Neuronal stem cell (in vitro differentiated cells): ENCODE measurements around the gene KCNN4.
A peak's percentile ranks its signal among the peaks of the same experiment; 100 is the strongest.

Experiments
- DNase-seq: peaks from one replicate; pipeline ENCODE4 v3.0.0-alpha.2; 2013; ENCODE audit warnings: low spot score
- H2AFZ ChIP-seq: one replicate; pipeline ENCODE4 v1.6.1; 2013; ENCODE audit warnings: mild to moderate bottlenecking, low read length, inconsistent platforms
- H2AK5ac ChIP-seq: 2 replicates; pipeline ENCODE4 v1.6.1; 2013; ENCODE audit warnings: low read depth, mild to moderate bottlenecking, inconsistent platforms, low read length, moderate library complexity, mixed read lengths
- H2BK120ac ChIP-seq: 2 replicates; pipeline ENCODE4 v1.6.1; 2013; ENCODE audit warnings: low read depth, mild to moderate bottlenecking, inconsistent platforms, low read length, moderate library complexity, mixed read lengths
- H2BK12ac ChIP-seq: one replicate; pipeline ENCODE4 v1.6.1; 2013; ENCODE audit warnings: low read length, inconsistent platforms
- H2BK15ac ChIP-seq: 2 replicates; pipeline ENCODE4 v1.6.1; 2013; ENCODE audit warnings: mild to moderate bottlenecking, low read length, inconsistent platforms, mixed read lengths
- H2BK5ac ChIP-seq: one replicate; pipeline ENCODE4 v1.6.1; 2013; ENCODE audit warnings: inconsistent platforms, mild to moderate bottlenecking, low read length, moderate library complexity
- H3K14ac ChIP-seq: one replicate; pipeline ENCODE4 v1.6.1; 2013; ENCODE audit warnings: low read length, inconsistent platforms
- H3K18ac ChIP-seq: 2 replicates; pipeline ENCODE4 v1.6.1; 2013; ENCODE audit warnings: low read length, inconsistent platforms
- H3K23ac ChIP-seq: 2 replicates; pipeline ENCODE4 v1.6.1; 2013; ENCODE audit warnings: low read depth, mild to moderate bottlenecking, mixed read lengths, low read length, inconsistent platforms; ENCODE audit not compliant: poor library complexity
- H3K27ac ChIP-seq: replicated peaks from 3 replicates; pipeline ENCODE4 v1.5.1; 2013; ENCODE audit warnings: low read length, inconsistent platforms
- H3K27me3 ChIP-seq, 3 experiments: 2 replicates each; pipeline ENCODE4 v1.6.1; 2013; ENCODE audit warnings: low read length in 3 of 3, mild to moderate bottlenecking in 2 of 3, inconsistent platforms in 1 of 3, low read depth in 1 of 3, mixed read lengths in 1 of 3, moderate library complexity in 1 of 3; ENCODE audit not compliant: control insufficient read depth in 3 of 3, insufficient read depth in 3 of 3
- H3K36me3 ChIP-seq, 2 donors: replicated peaks in 1 of 2; 2 replicates each; pipeline ENCODE4 v1.6.1; 2013; ENCODE audit warnings: low read length in 2 of 2; ENCODE audit not compliant: control insufficient read depth in 2 of 2, insufficient read depth in 2 of 2
- H3K4ac ChIP-seq: 2 replicates; pipeline ENCODE4 v1.6.1; 2013; ENCODE audit warnings: inconsistent platforms, mild to moderate bottlenecking, low read length, moderate library complexity
- H3K4me1 ChIP-seq, 2 donors: 1 replicate in 1 of 2; 2 replicates in 1 of 2; pipeline ENCODE4 v1.6.1; 2013; ENCODE audit warnings: low read length in 2 of 2, low read depth in 1 of 2; ENCODE audit not compliant: control insufficient read depth in 2 of 2, insufficient read depth in 1 of 2
- H3K4me2 ChIP-seq: one replicate; pipeline ENCODE4 v1.6.1; 2013; ENCODE audit warnings: mild to moderate bottlenecking, low read length, inconsistent platforms; ENCODE audit not compliant: insufficient read depth, poor library complexity, severe bottlenecking
- H3K4me3 ChIP-seq, 2 donors: 2 replicates each; pipeline ENCODE4 v1.5.1; 2013; ENCODE audit warnings: low read length in 2 of 2, mild to moderate bottlenecking in 2 of 2, inconsistent platforms in 1 of 2, moderate library complexity in 1 of 2
- H3K79me1 ChIP-seq: one replicate; pipeline ENCODE4 v1.6.1; 2013; ENCODE audit warnings: low read depth, mild to moderate bottlenecking, inconsistent platforms, low read length, moderate library complexity
- H3K9ac ChIP-seq: one replicate; pipeline ENCODE4 v1.6.1; 2013; ENCODE audit warnings: mild to moderate bottlenecking, low read depth, low read length, inconsistent platforms; ENCODE audit not compliant: poor library complexity
- H3K9me3 ChIP-seq, 2 donors: replicated peaks in 1 of 2; 2 replicates each; pipeline versions ENCODE3 to v1.6.1; 2013; ENCODE audit warnings: low read length in 2 of 2, mild to moderate bottlenecking in 2 of 2, inconsistent platforms in 1 of 2, low read depth in 1 of 2, mixed read lengths in 1 of 2, moderate library complexity in 1 of 2; ENCODE audit not compliant: control insufficient read depth in 2 of 2, insufficient read depth in 1 of 2
- H4K8ac ChIP-seq: one replicate; pipeline ENCODE4 v1.6.1; 2013; ENCODE audit warnings: low read depth, mild to moderate bottlenecking, inconsistent platforms, low read length, moderate library complexity
- H4K91ac ChIP-seq: one replicate; pipeline ENCODE4 v1.6.1; 2013; ENCODE audit warnings: low read length, low read depth, mild to moderate bottlenecking, inconsistent platforms; ENCODE audit not compliant: poor library complexity
- WGBS, 2 donors: extraction: QIAGEN DNeasy Blood & Tissue Kit; methylation state at CpG; one replicate each; pipeline ENCODE4 v1.1.7; 2013; ENCODE audit warnings: missing lambda C conversion rate in 2 of 2, mixed read lengths in 1 of 2; ENCODE audit not compliant: insufficient read length in 2 of 2, insufficient replicate concordance in 1 of 2; ENCODE audit errors: extremely low coverage in 2 of 2; 5-methylcytosine and 5-hydroxymethylcytosine counted together

Gene KCNN4

DNA sequence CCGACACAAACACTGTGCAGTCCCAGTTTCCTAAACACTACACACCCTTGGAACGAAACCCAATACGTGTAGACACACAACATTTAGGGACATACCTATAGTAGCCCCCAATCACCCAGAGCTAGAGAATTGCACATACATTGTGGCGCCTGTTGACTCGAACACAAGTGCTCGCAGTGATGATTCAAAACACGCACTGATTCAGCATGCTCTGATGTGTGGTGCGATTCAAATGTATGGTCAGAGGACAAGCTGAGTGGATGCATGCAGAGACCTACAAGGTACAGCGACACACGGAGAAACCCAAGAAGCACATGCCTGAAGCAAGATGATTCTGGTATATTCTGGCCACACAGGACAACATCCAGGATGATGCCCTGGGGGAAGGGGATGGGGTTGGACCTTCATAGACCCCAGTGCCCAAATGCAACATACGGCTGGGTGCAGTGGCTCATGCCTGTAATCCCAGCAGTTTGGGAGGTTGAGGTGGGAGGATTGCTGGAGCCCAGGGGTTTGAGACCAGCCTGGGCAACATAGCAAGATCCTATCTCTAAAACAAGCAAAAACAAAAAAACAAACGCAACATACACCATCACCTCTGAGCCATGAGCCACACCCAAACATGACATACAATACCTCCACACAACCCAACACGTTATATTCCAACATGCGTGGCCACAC, 997 bp upstream of the KCNN4 start:
- H3K4me2 ChIP-seq: no peak overlapping the region
- H3K4me3 ChIP-seq: no peak overlapping the region
- no peak overlapping the region for H3K23ac ChIP-seq
- H3K4ac ChIP-seq: no peak overlapping the region
- H3K4me1 ChIP-seq: peaks cover 3 to 13% of the 10 kb centered on the region in 2 donors
- peaks cover 1% of the 10 kb centered on the region for H3K79me1 ChIP-seq
- H2BK12ac ChIP-seq: no peak overlapping the region
- no peak overlapping the region for H2AFZ ChIP-seq
- no peaks in the 10 kb centered on the region for H3K27me3 ChIP-seq
- H2AK5ac ChIP-seq: no peak overlapping the region
- H3K9ac ChIP-seq: no peak overlapping the region
- H3K18ac ChIP-seq: no peak overlapping the region
- no peak overlapping the region for H3K27ac ChIP-seq
- H2BK120ac ChIP-seq: no peak overlapping the region
- no peaks in the 10 kb centered on the region for H3K36me3 ChIP-seq
- H4K91ac ChIP-seq: no peak overlapping the region
- H2BK15ac ChIP-seq: no peak overlapping the region
- no CpG with 5 or more reads among the region's 14 CpGs for WGBS, 2 donors
- H3K14ac ChIP-seq: no peak overlapping the region
- no peak for DNase-seq
- H2BK5ac ChIP-seq: no peak overlapping the region
- no peaks in the 10 kb centered on the region for H3K9me3 ChIP-seq
- H4K8ac ChIP-seq: no peak overlapping the region

- no peak overlapping the region for H2BK12ac ChIP-seq
- peaks cover 1% of the 10 kb centered on the region for H3K79me1 ChIP-seq
- no peak overlapping the region for H3K9ac ChIP-seq
- no CpG with 5 or more reads among the region's 3 CpGs for WGBS, 2 donors
- H4K91ac ChIP-seq: no peak overlapping the region
- no peak overlapping the region for H2BK5ac ChIP-seq
- H3K4ac ChIP-seq: no peak overlapping the region
- H3K18ac ChIP-seq: peak overlapping the region; percentile 19
- no peak overlapping the region for H4K8ac ChIP-seq
- no peak overlapping the region for H2BK15ac ChIP-seq
- H2AFZ ChIP-seq: no peak overlapping the region
- H2AK5ac ChIP-seq: peak overlapping the region; percentile 72
- H3K4me2 ChIP-seq: no peak overlapping the region
- peaks cover 0 to 16% (median 12%) of the 10 kb centered on the region in 3 experiments for H3K27me3 ChIP-seq
- peaks cover 3 to 11% of the 10 kb centered on the region in 2 donors for H3K4me1 ChIP-seq
- H3K23ac ChIP-seq: no peak overlapping the region
- H2BK120ac ChIP-seq: no peak overlapping the region
- H3K36me3 ChIP-seq: no peaks in the 10 kb centered on the region
- no peak for DNase-seq
- no peak overlapping the region for H3K27ac ChIP-seq
- H3K4me3 ChIP-seq: no peak overlapping the region
- no peaks in the 10 kb centered on the region for H3K9me3 ChIP-seq
- no peak overlapping the region for H3K14ac ChIP-seq
Observed at GRCh38 chr19:43779820-43780219, 953 bp downstream of the KCNN4 start.

- H3K36me3 ChIP-seq: no peaks in the 10 kb centered on the region
- H3K27me3 ChIP-seq: peaks cover under 1 to 22% (median 17%) of the 10 kb centered on the region in 3 experiments
- peak overlapping the region; percentile 3 for H3K14ac ChIP-seq
- no peak overlapping the region for H4K8ac ChIP-seq
- no peak for DNase-seq
- no peak overlapping the region for H3K9ac ChIP-seq
- no peak overlapping the region for H4K91ac ChIP-seq
- no peaks in the 10 kb centered on the region for H3K9me3 ChIP-seq
- H2BK12ac ChIP-seq: peak overlapping the region; percentile 16
- H2BK120ac ChIP-seq: peak overlapping the region; percentile 36
- no CpG with 5 or more reads among the region's 16 CpGs for WGBS, 2 donors
- no peak overlapping the region for H2BK5ac ChIP-seq
- H3K23ac ChIP-seq: peak overlapping the region; percentile 43
- peak overlapping the region; percentile 19 for H3K18ac ChIP-seq
- no peak overlapping the region for H3K4ac ChIP-seq
- peaks cover 6 to 12% of the 10 kb centered on the region in 2 donors for H3K4me1 ChIP-seq
- no peak overlapping the region for H2BK15ac ChIP-seq
- peaks cover 1% of the 10 kb centered on the region for H3K79me1 ChIP-seq
- no peak overlapping the region for H3K4me3 ChIP-seq
- H2AFZ ChIP-seq: no peak overlapping the region
- no peak overlapping the region for H3K27ac ChIP-seq
- H2AK5ac ChIP-seq: peak overlapping the region; percentile 81
- no peak overlapping the region for H3K4me2 ChIP-seq
Observed at GRCh38 chr19:43779147-43779819, 1.5 kb downstream of the KCNN4 start.

DNA sequence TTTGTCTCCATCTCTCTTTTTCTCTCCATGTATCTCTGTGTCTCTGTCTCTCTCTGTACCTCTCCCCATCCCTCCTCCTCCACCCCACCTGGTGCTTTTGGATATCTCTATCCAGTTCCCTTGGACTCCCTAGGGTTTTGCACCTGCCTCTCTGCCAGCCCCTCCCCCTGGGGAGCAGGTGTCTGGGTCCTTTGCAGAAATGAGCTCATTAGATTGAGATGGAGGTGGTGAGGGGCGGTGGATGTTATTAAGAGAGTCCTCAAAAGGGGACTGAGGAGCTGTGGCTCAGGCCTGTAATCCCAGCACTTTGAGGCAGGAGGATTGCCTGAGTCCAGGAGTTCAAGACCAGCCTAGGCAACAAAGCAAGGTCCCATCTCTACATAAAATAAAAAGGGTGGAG, 2.1 kb downstream of the KCNN4 start:
- no peak overlapping the region for H3K4me2 ChIP-seq
- H3K27me3 ChIP-seq: peaks cover 3 to 28% (median 23%) of the 10 kb centered on the region in 3 experiments
- no peak overlapping the region for H3K4ac ChIP-seq
- no peak overlapping the region for H3K4me3 ChIP-seq
- no peak overlapping the region for H4K8ac ChIP-seq
- no peaks in the 10 kb centered on the region for H3K36me3 ChIP-seq
- no peak overlapping the region for H3K23ac ChIP-seq
- no peak overlapping the region for H3K9ac ChIP-seq
- no peak overlapping the region for H2BK5ac ChIP-seq
- H3K79me1 ChIP-seq: peaks cover 1% of the 10 kb centered on the region
- H2AK5ac ChIP-seq: no peak overlapping the region
- peaks cover 0 to 1% of the 10 kb centered on the region in 2 donors for H3K9me3 ChIP-seq
- H3K4me1 ChIP-seq: peaks cover 12 to 15% of the 10 kb centered on the region in 2 donors
- H4K91ac ChIP-seq: no peak overlapping the region
- no peak overlapping the region for H2AFZ ChIP-seq
- no peak overlapping the region for H2BK15ac ChIP-seq
- WGBS, 2 donors: no CpG with 5 or more reads among the region's 1 CpG
- H2BK120ac ChIP-seq: no peak overlapping the region
- H3K18ac ChIP-seq: no peak overlapping the region
- DNase-seq: no peak
- H3K14ac ChIP-seq: no peak overlapping the region
- H2BK12ac ChIP-seq: no peak overlapping the region
- no peak overlapping the region for H3K27ac ChIP-seq
